SU-DHL-6 (cell line): ENCODE data around the gene CLSTN2.

ENCODE experiments used
- H2AFZ ChIP-seq: fragments of 200-600 bp; sonication (generic); 2 replicates; pipeline ENCODE4 v1.6.1; 2014; ENCODE audit warnings: low read depth, mild to moderate bottlenecking, moderate library complexity, mixed read lengths, antibody characterized with exemption, low read length; ENCODE audit not compliant: severe bottlenecking
- H3F3A ChIP-seq: fragments of 200-600 bp; shearing (Covaris generic); 2 replicates; pipeline ENCODE4 v1.6.0; 2016; ENCODE audit warnings: antibody characterized with exemption, mild to moderate bottlenecking; ENCODE audit not compliant: insufficient read depth
- H3K27ac ChIP-seq: fragments of 200-600 bp; sonication (generic); 2 replicates; pipeline ENCODE4 v1.5.1; 2016; ENCODE audit warnings: low read depth, mild to moderate bottlenecking, low read length, moderate library complexity, mixed read lengths
- H3K27me3 ChIP-seq: fragments of 200-600 bp; sonication (generic), shearing (Covaris generic); 2 replicates; pipeline ENCODE4 v1.6.0; 2014; ENCODE audit warnings: mild to moderate bottlenecking, low read length
- H3K36me3 ChIP-seq: fragments of 200-600 bp; sonication (generic); 2 replicates; pipeline ENCODE4 v1.6.1; 2014; ENCODE audit warnings: mild to moderate bottlenecking, low read length, mixed read lengths
- H3K4me2 ChIP-seq: fragments of 300-600, 200-600 bp; shearing (Covaris generic), sonication (generic); 2 replicates; pipeline ENCODE4 v1.6.0; 2014; ENCODE audit warnings: low read length, low read depth, mild to moderate bottlenecking; ENCODE audit not compliant: poor library complexity, severe bottlenecking
- H3K4me3 ChIP-seq: fragments of 200-600 bp; sonication (generic); 2 replicates; pipeline ENCODE4 v1.5.1; 2014; ENCODE audit warnings: antibody characterized with exemption, low read length, mild to moderate bottlenecking, mixed read lengths; ENCODE audit not compliant: insufficient read depth, poor library complexity, severe bottlenecking
- H3K79me2 ChIP-seq: fragments of 200-600 bp; sonication (generic); 2 replicates; pipeline ENCODE4 v1.6.1; 2014; ENCODE audit warnings: mild to moderate bottlenecking, low read length, moderate library complexity; ENCODE audit not compliant: insufficient read depth
- H3K9ac ChIP-seq: fragments of 200-600 bp; sonication (generic); 2 replicates; pipeline ENCODE4 v1.7.0; 2014; ENCODE audit warnings: mild to moderate bottlenecking, low read length
- H3K9me2 ChIP-seq: fragments of 200-600 bp; sonication (generic); replicated peaks from 2 replicates; pipeline ENCODE4 v1.6.1; 2014; ENCODE audit warnings: low read length; ENCODE audit not compliant: insufficient read depth
- H3K9me3 ChIP-seq: fragments of 200-600 bp; sonication (generic); 2 replicates; pipeline ENCODE4 v1.6.1; 2014; ENCODE audit warnings: low read length, mixed read lengths; ENCODE audit not compliant: insufficient read depth
- H4K20me1 ChIP-seq: fragments of 200-600 bp; sonication (generic); 2 replicates; pipeline ENCODE4 v1.6.1; 2014; ENCODE audit warnings: low read depth, mild to moderate bottlenecking, antibody characterized with exemption, low read length, moderate library complexity, mixed read lengths
- EZH2phosphoT487 ChIP-seq: fragments of 200-600 bp; sonication (generic), shearing (Covaris generic); conservative IDR thresholded peaks from 2 replicates; pipeline ENCODE4 v1.6.1; 2018; ENCODE audit warnings: mild to moderate bottlenecking, antibody characterized with exemption, low read length, moderate library complexity, mixed read lengths
- TF ChIP-seq, protein P1 (sequence below): fragments of 200-600 bp; sonication (generic); IDR thresholded peaks from one replicate; pipeline ENCODE4 v1.5.1; 2017; ENCODE audit warnings: antibody characterized with exemption, mild to moderate bottlenecking, low read length, moderate library complexity; ENCODE audit not compliant: insufficient read depth, poor library complexity, severe bottlenecking

Gene CLSTN2

DNA sequence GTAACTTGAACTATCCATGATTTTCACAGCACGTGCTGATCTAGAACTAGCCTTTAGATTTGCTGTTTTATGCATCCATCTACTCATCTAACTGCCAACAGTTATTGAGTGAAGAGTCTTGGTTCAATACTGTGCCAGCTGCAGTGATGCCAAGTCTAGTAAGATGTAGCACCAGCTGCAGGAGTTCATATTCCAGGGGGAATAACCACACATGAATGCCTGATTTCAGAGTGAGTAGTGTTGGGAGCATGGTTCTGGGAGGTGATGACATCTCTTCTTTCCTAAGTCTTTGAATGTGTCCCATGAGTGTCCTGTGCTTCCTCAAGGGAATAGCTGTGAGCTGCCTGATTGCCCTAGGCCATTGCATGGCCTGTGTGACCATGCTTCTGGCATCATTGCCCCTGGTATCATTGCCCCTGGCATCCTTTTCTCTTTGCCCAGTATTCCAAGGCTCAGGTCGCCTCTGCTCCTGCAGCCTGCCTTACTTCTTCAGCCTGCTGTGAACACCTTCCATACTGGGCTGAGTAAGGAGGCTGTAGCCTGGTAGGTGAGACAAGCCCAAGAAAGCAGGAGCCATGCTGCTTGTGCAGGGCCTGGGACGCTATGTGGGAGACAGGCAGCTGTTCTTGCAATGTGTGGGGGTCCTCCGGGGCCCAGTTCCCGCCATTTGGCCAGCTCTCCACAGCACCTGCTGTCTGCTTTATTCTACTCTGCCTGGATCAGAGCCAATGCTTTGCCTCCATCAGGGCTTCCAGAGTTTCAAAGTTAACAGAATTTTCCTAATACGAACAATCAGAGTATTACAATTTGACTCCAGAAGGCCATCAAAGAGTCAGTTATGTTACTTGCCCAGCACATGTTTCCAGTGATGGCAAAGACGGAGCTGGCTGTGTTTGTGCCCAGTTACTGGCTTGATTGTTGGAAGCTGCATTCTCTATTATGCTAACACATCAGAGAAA, 73.2 kb downstream of the CLSTN2 start:
- Histone ChIP-seq H4K20me1 (no peaks in the 10 kb centered on the region), H3K9ac (no peak overlapping the region), H3K4me3 (no peak overlapping the region), H3K27ac (no peak overlapping the region), H3K36me3 (no peaks in the 10 kb centered on the region), H3F3A (no peaks in the 10 kb centered on the region), H3K79me2 (no peaks in the 10 kb centered on the region), H2AFZ (no peak overlapping the region), H3K9me2 (no peaks in the 10 kb centered on the region), H3K9me3 (no peaks in the 10 kb centered on the region), H3K4me2 (no peak overlapping the region), H3K27me3 (no peaks in the 10 kb centered on the region)
- TF ChIP-seq EZH2phosphoT487: no peak
- TF ChIP-seq, protein P1, sequence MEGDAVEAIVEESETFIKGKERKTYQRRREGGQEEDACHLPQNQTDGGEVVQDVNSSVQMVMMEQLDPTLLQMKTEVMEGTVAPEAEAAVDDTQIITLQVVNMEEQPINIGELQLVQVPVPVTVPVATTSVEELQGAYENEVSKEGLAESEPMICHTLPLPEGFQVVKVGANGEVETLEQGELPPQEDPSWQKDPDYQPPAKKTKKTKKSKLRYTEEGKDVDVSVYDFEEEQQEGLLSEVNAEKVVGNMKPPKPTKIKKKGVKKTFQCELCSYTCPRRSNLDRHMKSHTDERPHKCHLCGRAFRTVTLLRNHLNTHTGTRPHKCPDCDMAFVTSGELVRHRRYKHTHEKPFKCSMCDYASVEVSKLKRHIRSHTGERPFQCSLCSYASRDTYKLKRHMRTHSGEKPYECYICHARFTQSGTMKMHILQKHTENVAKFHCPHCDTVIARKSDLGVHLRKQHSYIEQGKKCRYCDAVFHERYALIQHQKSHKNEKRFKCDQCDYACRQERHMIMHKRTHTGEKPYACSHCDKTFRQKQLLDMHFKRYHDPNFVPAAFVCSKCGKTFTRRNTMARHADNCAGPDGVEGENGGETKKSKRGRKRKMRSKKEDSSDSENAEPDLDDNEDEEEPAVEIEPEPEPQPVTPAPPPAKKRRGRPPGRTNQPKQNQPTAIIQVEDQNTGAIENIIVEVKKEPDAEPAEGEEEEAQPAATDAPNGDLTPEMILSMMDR: no peak

GRCh38 chr3:140010391-140010790, 75.4 kb downstream of the CLSTN2 start:
- Histone ChIP-seq H3K36me3 (no peaks in the 10 kb centered on the region), H3K9me3 (no peaks in the 10 kb centered on the region), H3K4me2 (no peak overlapping the region), H3K79me2 (no peaks in the 10 kb centered on the region), H3K4me3 (no peak overlapping the region), H2AFZ (no peak overlapping the region), H3K9me2 (no peaks in the 10 kb centered on the region), H4K20me1 (no peaks in the 10 kb centered on the region), H3F3A (no peaks in the 10 kb centered on the region), H3K27me3 (no peaks in the 10 kb centered on the region), H3K27ac (no peak overlapping the region), H3K9ac (no peak overlapping the region)
- TF ChIP-seq EZH2phosphoT487: no peak

- Histone ChIP-seq H3K4me3 (no peak overlapping the region), H3K36me3 (no peaks in the 10 kb centered on the region), H3K9ac (no peak overlapping the region), H2AFZ (no peak overlapping the region), H3K27ac (no peak overlapping the region), H3K27me3 (no peaks in the 10 kb centered on the region), H3K9me3 (no peaks in the 10 kb centered on the region), H3K4me2 (no peak overlapping the region), H4K20me1 (no peaks in the 10 kb centered on the region), H3F3A (no peaks in the 10 kb centered on the region), H3K79me2 (no peaks in the 10 kb centered on the region), H3K9me2 (no peaks in the 10 kb centered on the region)
- TF ChIP-seq, protein P1: no peak
- TF ChIP-seq EZH2phosphoT487: no peak
Measured at GRCh38 chr3:140011086-140011485, 76.1 kb downstream of the CLSTN2 start.

- Histone ChIP-seq H3K9me2 (no peaks in the 10 kb centered on the region), H3K4me2 (no peak overlapping the region), H3F3A (no peaks in the 10 kb centered on the region), H3K9me3 (no peaks in the 10 kb centered on the region), H3K36me3 (no peaks in the 10 kb centered on the region), H2AFZ (no peak overlapping the region), H4K20me1 (no peaks in the 10 kb centered on the region), H3K27ac (no peak overlapping the region), H3K9ac (no peak overlapping the region), H3K27me3 (no peaks in the 10 kb centered on the region), H3K4me3 (no peak overlapping the region), H3K79me2 (no peaks in the 10 kb centered on the region)
- TF ChIP-seq, protein P1: no peak
- TF ChIP-seq EZH2phosphoT487: no peak
Measured at GRCh38 chr3:140011611-140012277, 76.8 kb downstream of the CLSTN2 start.
